NCI-H510A (cell line): Measurements from ENCODE around the gene TCEAL2.
A peak's percentile ranks its signal among the peaks of the same experiment; 100 is the strongest.
"Not testable (repeated sequence)": the region's sequence is repeated elsewhere in the genome, so short reads cannot be mapped to it uniquely, and the experiment has no call there.

ENCODE experiments used
- DNase-seq: peaks from one replicate; lab custom pipeline; 2025; lab: John Stamatoyannopoulos, UW

TCEAL2 gene

GRCh38 chrX:102125436-102125835, at the start of gene TCEAL2:
Gene TCEAL2, plus strand, starts transcription at chrX:102125679. Its CDS starts 1,152 bp downstream, at chrX:102126831.
- not testable (repeated sequence) for DNase-seq

- DNase-seq, result no peak
These were observed 48.1 kb upstream of the TCEAL2 start for GRCh38 chrX:102077426-102077825.

- DNase-seq, result no peak
These were observed 39.8 kb upstream of the TCEAL2 start for GRCh38 chrX:102085706-102086105.

GRCh38 chrX:102113367-102113766, 12.1 kb upstream of the TCEAL2 start:
- no peak for DNase-seq

GRCh38 chrX:102115748-102116147, 9.7 kb upstream of the TCEAL2 start:
- DNase-seq, result no peak

- not testable (repeated sequence) for DNase-seq
These were observed 465 bp upstream of the TCEAL2 start for GRCh38 chrX:102125014-102125413.

GRCh38 chrX:102126080-102126818, 770 bp downstream of the TCEAL2 start:
- DNase-seq, result not testable (repeated sequence)

DNA sequence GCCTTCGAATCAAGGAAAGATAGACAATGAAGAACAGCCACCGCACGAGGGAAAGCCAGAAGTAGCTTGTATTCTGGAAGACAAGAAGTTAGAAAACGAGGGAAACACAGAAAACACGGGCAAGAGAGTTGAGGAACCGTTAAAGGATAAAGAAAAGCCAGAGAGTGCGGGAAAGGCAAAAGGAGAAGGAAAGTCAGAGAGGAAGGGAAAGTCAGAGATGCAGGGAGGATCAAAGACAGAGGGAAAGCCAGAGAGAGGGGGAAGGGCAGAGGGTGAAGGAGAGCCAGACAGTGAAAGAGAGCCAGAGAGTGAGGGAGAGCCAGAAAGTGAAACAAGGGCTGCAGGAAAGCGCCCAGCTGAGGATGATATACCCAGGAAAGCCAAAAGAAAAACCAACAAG, 1.4 kb downstream of the TCEAL2 start:
- DNase-seq, result no peak

DNA sequence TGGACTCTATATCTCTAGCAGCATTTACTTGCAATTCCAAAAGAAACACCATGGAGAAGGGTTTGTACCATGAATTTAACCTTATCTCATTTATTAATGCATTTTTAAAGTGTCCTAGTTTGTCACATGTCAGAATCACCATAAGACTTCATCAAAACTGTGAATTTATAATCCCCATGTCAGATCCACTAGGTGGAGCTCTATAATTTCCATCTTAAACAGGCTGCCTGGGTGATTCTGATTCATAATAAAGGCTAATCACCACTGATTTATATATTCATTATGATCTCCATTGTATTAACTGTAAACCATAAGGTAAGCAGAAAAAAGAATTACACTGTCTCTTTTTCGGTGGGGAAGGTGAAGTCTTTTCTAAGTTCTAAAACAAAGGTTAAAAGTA, 4.0 kb downstream of the TCEAL2 start:
- DNase-seq, result no peak

- no peak for DNase-seq
These were observed 12.6 kb downstream of the TCEAL2 start for GRCh38 chrX:102138064-102138463.

DNA sequence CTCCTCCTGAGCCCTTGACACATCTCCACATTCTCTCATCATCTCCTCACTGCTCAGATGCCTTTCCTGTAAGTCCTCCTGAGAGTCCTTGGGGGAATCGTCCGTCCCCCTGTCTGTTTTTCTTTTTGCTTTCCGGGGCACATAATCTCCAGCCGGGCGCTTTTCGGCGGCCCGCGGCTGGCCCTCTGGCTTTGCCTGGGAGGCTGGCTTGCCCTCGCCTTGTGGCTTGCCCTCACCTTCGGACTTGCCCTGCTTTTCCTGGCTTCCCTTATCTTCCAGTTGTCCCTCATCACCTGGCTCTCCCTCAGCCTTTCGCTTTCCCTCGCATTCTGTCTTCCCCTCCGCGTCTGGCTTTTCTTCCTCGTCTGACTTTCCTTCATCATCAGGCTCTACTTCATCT, 15.4 kb downstream of the TCEAL2 start:
- not testable (repeated sequence) for DNase-seq

GRCh38 chrX:102141631-102142030, 16.2 kb downstream of the TCEAL2 start:
- not testable (repeated sequence) for DNase-seq

DNA sequence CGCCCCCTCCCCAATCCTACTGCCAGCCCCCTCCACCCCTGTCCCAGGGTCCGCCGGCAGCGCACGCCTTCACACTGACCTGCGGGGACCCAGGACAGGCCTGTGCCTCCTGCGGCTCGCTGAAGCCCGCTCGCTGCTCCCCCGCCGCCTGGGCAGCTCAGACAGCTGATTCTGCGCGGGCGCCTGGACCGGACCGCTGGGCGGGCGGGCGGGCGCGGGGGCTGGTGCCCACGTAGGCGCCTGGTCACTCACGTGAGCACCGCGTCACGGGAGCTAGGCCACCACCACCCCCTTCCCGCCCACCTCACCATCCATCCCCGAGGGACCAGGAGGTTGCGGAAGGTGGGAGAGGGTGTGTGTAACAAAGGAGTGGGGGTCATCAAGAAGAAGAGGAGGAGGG, 16.8 kb downstream of the TCEAL2 start, which contains the start of gene TCEAL6:
TSS of gene TCEAL6 (minus strand) at position 208 of the 400 bp plus-strand sequence.
- not testable (repeated sequence) for DNase-seq

- DNase-seq, result no peak
These were observed 28.9 kb downstream of the TCEAL2 start for GRCh38 chrX:102154218-102154860.

DNA sequence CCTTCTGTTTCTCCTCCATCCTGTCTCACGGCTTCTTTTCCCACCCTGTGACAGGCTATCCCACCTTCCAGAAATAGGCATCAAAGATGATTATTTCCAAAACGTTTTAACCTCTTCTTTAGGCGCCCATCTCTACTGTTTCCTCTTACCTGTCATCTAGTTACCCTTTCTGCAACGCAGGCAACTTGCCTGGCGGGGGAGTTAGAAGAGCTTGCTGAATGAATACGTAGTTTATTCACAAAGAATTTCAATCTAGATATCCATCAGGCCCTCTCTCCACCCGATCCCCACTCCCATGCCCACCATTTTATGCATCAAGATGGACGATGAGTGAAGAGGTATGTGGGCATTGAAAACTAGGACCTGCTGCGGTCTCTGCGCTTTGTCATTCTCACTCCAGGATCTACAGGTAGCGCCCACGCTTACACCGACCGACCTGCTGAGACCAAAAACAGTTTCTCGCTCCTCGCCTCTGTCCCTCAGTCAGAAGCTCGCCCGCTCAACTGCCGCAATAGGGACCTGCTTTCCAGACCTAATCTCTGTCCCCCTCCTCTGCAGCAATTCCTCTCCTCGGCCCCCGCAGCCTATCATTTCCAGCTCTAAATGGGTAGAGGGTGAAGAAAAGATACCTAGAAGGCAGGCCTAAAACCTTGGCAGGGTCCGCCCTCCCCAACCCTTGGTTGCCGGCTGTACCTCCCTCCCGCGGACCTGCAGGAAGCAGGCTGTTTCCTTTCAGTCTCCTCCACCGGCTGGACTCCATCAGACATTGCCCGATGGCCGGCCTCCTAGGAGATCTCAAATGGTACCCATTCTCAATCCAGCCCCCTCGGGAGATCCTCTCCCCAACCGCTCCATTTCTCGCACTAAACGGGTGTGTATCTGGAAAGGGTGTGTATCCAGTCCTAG, 29.7 kb downstream of the TCEAL2 start:
- peak; percentile 2 for DNase-seq

- DNase-seq, result peak; percentile 54
These were observed 30.3 kb downstream of the TCEAL2 start, which contains the start of gene BEX5 for GRCh38 chrX:102155806-102156179. Gene BEX5, minus strand, starts transcription at chrX:102155977. Its CDS starts 1,712 bp downstream, at chrX:102154265.
